Endothelial cell of umbilical vein (primary cell): ENCODE data around the gene GATD1.

Experiments
- CTCF ChIP-seq, 2 donors: IDR thresholded peaks; 1 replicate in 1 of 2; 2 replicates in 1 of 2; pipeline ENCODE4 v1.5.1; 2011; ENCODE audit warnings: low read length in 2 of 2, mild to moderate bottlenecking in 2 of 2, moderate library complexity in 2 of 2, control low read depth in 1 of 2, inconsistent platforms in 1 of 2, low read depth in 1 of 2; ENCODE audit not compliant: insufficient read depth in 1 of 2; ENCODE audit errors: extremely low read depth in 1 of 2
- POLR2A ChIP-seq: IDR thresholded peaks from 2 replicates; pipeline ENCODE4 v1.6.1; 2012; ENCODE audit warnings: low read depth, mild to moderate bottlenecking, control low read depth, low read length

- TF ChIP-seq CTCF (IDR thresholded peaks at IDR 0.05; ENCODE audit: extremely low read depth in 1 of 2, insufficient read depth in 1 of 2, low read depth in 1 of 2, low read length in 2 of 2) (no peak), POLR2A (no peak)
These were observed 26.7 kb upstream of the GATD1 start for GRCh38 chr11:803770-804598.
